Measurements from ENCODE around the gene CALR3.
"Not testable (repeated sequence)": the region's sequence is repeated elsewhere in the genome, so short reads cannot be mapped to it uniquely, and the experiment has no call there.

Gene CALR3

DNA sequence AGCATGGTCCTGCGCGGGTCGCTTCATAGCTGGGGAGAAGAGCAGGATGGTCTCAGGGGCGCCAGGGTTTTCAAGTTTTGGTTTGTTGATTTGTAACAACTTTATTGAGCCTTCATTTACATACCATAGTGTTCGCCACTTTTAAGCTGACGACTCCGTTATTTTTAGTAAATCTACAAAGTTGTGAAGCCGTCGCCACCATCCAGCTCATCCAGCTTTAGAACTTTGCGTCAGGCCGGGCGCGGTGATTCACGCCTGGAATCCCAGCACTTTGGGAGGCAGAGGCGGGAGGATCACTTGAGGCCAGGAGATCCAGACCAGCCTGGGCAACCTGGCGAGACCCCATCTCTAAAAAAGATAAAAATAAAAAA lies 631 bp upstream of the CALR3 start:
- DNase-seq: no peak

DNA sequence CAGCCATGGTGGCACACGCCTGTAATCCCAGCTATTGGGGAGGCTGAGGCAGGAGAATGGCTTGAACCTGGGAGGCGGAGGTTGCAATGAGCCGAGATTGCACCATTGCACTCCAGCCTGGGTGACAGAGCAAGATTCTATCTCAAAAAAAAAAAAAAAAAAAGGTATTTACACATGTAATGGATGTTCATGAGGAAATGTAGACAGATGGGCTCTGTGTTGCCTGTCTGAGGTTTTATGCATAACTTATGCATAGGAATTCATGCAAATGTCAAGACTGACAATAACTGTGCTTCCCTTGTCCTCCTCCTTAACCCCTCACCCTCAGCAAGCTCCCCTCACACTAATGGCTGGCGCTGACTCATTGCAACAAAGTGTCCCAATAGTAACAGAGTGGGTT lies 9.5 kb downstream of the CALR3 start:
- DNase-seq: not testable (repeated sequence)

DNA sequence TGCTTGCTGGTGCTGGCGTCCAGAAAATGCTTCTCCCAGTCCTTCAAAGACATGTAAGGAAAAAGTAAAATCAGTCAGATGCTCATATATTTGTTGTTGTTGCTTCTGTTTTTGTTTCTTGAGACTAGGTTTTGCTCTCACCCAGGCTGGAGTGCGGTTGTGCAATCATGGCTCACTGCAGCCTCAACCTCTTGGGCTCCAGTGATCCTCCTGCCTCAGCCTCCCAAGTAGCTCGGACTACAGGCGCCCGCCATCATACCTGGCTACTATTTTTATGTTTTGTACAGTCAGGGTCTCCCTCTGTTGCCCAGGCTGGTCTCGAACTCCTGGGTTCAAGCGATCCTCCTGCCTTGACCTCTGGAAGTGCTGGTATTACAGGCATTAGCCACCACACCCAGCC lies 13.2 kb downstream of the CALR3 start:
- no peak for DNase-seq

DNA sequence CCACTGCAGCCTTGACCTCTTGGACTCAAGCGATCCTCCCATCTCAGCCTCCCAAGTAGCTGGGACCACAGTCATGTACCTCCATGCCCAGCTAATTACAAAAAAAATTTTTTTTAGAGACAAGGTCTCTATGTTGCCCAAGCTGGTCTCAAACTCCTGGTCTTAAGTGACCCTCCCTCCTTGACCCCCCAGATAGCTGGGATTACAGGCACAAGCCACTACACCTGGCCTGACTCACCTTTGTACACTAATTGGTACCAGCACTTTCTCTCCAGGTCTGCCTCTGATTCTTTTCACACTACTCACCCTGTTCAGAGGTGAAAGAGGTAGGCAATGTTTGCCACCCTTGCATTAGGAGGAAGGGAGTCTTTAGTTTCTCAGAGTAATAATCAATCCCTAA lies 18.7 kb downstream of the CALR3 start:
- no peak for DNase-seq

DNA sequence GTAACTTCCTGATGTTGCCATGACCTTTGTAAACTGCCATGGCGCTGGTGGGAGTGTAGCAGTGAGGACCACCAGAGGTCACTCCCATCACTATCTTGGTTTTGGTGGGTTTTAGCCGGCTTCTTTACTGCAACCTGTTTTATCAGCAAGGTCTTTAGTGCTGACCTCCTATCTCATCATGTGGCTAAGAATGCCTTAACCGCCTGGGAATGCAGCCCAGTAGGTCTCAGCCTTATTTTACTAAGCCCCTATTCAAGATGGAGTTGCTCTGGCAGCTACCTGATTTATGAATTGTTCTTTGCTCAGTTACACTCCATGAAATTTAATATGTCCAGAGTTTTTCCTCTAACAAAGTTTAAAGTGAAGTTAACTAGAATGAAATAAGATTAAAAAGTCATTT lies 19.6 kb downstream of the CALR3 start:
- DNase-seq: no peak

DNA sequence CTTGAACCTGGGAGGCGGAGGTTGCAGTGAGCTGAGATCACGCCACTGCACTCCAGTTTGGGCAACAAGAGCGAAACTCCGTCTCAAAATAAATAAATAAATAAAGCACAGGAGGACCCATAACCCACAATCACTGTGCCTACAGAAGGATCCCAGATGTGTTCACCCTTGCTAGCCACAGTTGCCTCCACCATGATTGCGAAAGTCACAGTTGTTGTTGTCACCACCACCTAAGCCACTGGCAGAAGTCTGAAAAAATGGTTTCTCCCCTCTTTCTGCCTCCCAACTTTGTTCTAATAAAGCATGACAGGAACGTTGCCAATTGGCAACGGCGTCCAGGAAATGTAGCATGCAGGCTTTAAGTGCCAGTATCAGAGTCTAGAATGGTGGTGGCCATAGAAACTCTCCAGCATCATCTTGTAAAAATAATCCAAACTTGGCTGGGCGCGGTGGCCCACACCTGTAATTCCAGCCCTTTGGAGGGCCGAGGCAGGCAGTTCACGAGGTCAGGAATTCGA lies 22.0 kb downstream of the CALR3 start:
- DNase-seq: no peak

DNA sequence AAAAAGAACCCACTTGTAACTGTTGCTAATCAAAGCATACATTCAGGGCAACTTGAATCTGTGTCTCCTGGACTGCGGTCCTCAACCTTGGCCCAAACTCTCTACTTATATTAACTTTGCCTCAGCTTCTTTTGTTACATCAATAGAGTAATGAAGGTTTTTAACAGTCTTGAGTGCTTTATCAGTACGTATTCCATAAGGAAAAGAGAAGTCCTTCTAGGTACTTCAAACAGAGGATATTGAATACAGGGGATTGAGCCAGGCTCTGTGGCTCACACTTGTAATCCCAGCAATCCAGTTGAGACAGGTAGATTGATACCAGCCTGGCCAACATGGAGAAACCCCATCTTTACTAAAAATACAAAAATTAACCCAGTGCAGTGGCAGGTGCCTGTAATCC lies 23.0 kb downstream of the CALR3 start:
- DNase-seq: no peak

DNA sequence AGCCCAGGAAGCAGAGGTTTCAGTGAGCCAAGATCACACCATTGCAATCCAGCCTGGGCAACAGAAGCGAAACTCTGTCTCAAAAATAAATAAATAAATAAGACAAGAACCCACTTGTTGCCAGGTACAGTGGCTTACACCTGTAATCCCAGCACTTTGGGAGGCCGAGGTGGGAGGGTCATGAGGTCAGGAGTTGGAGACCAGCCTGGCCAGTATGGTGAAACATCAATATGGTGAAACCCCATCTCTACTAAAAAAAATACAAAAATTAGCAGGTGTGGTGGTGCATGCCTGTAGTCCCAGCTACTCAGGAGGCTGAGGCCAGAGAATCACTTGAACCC lies 23.4 kb downstream of the CALR3 start:
- DNase-seq: not testable (repeated sequence)

DNA sequence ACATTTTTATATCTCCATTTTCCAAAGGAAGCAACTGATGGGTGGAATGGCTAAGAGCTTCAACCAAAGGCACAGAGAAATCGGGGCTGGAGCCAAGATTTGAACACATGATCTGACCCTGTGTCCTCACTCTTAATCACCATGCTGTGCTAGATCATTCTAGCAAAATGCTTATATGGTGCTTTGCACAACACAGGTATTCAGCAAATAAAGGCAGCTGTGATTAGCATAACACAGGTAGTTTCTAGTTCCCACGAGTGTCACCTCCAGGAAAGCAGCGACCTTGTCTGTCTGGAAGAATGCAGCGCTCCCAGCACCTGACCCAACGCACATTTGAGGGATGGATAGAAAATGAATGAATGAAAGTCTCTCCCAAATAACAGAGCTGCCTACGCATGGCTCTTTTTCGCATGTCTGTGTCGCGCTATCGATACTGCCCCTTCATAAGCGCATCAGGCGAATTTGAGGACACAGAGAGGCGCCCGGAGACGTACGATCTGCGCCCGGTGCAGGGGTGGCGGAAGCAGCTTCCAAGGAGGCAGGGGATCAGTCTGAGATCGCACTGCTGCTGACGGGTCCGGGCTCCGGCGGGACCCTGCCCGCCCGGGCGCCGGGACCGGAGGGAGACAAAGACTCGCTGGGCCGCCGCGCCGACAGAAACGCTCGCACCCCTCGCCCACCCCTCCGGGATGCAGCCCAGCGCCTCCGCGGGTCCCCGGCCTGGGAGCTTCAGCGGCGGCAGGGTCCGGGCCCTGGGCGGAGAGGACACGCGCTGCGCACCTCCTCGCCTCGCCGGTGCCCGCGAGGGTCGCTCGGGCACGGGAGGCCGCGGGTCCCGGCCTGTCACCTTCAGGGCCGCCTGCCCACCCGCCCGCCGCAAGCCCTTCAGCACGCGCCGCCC lies 24.8 kb downstream of the CALR3 start:
- DNase-seq: no peak

DNA sequence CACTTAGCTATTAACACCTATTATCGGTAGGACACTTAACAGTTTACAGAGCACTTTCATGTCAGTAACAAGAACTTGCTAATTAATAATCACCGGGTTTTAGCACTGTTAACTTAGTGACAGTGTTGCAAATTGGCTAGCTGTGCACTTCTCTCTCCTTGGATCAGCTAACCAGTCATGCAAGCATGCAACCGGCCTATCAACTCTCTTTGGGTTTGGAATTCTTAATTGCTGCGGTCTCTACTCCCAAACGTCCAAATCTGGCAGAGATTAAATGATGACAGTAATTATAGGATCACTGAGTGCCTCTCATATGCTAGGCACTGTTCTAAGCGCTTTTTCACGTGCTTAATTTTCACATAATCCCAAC lies 25.4 kb downstream of the CALR3 start:
- DNase-seq: no peak

DNA sequence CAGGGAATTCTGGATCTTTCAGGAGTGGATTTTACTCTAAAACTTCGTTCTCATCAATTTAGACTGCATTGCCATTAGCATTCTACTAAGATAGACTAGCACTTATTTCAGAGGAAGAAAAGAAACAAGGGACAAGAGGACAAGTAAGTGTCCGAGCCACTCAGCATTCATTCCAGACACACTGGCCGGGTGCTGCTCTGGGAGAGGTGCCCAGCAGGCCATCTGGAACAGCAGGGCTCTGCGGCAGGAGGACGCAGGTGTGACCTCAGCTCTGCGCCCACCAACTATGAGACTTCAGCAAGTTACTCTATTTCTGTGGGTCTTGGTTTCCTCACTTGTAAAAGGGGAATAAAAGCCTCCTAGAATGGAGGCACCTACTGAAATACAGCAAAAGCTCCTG lies 28.4 kb downstream of the CALR3 start:
- DNase-seq: no peak

DNA sequence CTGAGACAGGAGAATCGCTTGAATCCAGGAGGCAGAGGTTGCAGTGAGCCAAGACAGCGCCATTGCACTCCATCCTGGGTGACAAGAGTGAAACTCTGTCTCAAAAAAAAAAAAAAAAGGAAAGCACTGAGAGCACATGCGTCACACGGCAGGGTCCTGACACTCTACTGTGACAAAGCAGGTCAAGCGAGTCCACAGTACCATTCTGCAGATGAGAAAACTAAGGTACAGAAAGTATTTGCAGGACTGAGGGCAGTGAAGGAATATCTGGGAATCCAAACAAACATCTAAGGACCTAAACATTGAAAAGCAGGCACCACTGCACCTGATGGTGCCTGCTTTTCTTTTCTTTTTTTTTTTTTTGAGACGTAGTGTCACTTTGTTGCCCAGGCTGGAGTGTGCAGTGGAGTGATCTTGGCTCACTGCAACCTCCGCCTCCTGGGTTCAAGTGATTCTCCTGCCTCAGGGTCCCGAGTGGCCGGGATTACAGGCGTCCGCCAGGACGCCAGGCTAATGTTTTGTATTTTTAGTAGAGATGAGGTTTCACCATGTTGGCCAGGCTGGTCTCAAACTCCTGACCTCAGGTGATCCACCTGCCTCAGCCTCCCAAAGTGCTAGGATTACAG lies 29.1 kb downstream of the CALR3 start:
- not testable (repeated sequence) for DNase-seq

DNA sequence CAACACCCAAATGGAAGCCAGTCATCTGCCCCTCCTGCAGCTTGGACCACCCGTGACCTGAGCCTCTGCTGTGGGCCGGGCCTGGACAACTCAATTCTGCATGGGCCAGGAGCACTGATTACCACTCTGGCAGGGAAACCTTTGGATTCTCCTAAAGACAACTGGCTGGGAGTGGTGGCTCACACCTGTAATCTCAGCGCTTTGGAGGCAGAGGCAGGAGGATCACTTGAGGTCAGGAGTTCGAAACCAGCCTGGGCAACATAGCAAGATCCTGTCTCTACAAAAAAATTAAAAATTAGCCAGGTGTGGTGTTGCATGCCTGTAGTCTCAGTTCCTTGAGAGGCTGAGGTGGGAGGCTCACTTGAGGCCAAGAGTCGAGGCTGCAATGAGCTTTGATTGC lies 30.7 kb downstream of the CALR3 start:
- DNase-seq: no peak

DNA sequence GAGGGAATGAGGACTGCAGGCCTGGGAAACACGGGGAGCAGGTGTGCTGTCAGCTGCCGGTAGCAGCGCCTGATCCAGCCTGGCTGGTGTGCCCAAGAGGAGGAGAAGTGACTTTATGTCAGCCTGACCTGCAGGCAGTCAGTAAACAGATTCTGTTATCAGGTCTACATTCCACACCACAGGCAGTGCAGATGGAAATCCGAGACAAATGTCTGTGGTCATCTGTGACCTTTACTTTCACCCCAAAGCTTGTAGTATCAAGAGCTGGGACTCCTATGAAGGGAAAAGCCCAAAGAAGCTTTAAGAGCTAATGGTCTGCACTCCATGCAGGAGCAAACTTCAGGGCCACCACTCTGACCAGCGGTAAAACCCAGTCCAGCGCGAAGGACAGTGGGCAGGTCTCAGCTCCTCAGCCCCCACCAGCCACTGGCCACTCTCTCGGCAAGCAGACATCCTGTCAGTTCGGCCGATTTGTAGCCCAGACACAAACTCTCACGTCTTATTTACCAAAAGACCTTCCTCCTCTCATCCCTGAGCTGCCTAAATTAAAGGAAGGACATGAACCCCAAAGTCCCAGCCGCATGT lies 31.9 kb downstream of the CALR3 start:
- no peak for DNase-seq

DNA sequence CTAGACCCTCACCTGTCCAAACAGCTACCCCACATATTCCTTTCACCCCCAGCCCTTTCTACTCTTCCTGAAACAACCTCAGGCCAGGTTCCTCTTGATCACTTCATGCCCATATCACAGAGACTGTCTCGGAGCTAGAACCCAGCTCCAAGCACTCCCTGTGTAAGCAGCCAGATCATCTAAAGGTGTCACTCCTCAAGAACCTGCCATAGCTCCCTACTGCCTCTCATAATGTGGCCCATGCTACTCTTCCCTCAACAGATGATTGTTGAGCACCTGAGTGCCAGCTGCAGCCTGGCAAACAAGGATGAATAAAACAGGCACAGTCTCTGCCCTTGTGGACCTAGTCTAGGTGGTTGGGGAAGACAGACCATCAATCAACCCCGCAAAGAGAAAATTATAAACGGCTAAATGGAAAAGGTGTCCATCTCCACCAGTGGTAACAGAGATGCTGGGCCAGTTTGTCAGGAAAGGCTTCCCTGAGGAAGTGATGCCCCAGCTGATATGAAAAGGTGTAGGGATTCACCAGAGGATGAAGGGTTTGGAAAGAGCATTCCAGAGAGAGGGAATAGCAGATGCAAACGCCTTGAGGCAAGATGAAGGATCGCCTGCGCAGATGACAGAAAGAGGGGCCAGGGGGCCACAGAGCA lies 32.5 kb downstream of the CALR3 start:
- no peak for DNase-seq

DNA sequence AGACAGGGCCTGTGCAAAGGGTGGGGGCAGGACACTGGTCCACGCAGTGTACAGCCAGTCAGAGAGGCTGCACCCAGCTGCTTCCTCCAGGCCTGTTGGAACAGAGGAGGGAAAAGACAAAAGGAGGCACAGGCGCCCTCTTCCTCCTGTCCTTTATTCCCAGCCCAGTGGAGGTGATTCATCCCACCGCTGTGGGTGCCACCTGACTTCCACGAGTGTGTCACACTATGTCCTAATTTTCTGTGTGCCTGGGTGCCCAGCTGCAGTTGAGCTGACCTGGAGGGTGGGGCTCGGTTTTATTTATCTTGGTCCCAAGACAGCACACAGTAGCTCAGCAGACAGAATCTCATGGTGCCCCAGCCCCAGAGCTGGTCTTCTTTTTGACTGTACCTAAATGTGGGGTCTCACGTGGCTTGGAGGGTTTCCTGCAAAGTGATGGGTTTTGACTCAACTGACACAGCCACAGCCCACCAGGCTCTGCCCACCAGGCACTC lies 33.2 kb downstream of the CALR3 start:
- no peak for DNase-seq

DNA sequence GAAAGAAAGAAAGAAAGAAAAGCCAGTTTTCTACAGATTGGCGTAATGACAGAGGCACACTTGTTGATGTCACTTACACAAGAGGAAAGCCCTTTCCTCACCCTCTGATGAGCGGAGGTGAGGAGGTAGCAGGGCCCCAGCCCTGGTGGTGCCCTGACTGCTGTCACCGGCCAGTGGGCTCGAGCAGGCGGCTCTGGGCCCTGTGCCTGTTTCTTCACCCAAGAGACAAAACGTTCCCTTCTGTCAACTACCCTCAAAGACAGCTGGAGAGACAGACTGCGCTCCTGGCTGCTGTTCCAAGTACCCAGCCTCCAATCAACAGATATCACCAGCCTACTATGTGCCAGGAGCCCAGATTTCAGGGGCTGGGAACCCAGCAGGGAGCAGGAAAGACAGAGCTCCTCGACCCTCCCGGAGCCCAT lies 34.3 kb downstream of the CALR3 start:
- peak; percentile 66 for DNase-seq

DNA sequence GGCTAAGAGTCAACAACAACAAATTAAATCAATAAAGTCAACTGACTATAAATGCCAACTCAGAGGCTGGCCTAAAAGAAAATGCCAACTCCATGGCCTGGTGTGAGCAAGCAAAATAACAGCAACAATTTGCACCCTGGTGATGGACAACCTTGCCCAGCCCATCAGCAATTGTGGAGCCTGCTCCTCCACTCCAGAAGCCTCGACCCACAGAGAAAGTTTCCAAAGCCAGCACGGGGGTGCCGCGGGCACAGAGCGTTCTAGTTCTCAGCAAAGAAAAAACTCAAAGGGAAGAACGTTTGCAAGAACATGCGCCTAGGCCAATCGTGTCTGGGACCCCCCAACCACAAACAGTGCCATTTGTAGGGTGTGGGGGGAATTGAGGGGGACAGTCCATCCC lies 35.5 kb downstream of the CALR3 start:
- DNase-seq: no peak

DNA sequence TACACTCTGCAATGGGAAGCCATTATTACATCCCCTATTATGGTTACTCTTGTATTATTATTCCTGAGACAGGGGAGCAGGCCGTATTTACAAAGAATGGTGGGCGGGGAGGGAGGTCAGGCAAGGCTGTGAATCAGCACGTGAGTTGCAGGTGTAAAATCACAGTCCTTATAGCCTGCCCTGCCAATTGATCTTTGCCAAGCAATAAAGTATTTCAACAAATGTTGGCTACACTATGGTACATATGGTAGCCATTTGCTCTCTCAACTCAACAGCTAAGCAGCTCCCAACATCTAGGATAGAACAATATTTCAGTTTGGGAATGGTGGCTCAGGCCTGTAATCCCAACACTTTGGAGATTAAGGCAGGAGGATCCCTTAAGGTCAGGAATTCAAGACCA lies 36.3 kb downstream of the CALR3 start:
- DNase-seq: no peak

DNA sequence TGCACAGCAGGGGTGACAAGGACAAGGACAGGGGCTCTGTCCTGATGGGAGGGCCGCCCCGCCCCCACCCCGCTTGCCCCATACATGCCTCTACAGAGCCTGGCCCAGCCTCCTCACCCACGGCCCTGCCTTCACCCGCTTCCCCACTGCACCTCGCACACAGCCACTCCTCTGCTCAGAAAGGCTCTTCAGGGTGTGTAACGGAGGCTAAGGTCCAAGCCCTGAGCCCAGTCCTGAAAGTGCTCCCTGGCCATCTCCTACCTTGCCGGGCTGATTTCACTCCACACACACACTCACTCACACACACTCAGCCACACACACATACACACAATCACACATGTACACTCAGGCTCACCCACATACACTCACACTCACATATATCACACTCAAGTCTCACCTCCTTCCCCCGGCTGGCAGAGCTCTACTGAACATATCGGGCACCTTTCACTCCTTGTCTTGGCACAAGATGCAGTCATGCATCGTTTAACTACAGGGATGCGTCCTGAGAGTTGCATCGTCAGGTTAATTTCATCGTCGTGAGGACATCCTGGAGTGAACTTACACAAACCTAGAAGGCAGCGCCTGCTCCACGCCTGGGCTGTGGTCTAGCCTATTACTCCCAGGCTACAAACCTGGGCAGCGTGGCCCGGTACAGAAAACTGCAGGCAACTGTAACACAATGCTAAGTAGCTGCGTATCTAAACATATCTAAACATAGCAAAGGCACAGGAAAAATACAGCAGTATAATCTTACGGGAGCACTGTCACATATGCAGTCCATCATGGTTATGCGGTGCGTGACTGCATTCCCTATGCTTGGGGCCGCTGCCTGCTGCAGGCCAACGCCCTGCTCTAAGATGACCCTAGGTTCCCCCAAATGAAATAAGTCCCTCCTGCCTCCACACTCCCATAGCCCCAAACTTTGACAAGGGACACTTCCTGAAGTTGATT lies 37.3 kb downstream of the CALR3 start:
- DNase-seq: no peak

DNA sequence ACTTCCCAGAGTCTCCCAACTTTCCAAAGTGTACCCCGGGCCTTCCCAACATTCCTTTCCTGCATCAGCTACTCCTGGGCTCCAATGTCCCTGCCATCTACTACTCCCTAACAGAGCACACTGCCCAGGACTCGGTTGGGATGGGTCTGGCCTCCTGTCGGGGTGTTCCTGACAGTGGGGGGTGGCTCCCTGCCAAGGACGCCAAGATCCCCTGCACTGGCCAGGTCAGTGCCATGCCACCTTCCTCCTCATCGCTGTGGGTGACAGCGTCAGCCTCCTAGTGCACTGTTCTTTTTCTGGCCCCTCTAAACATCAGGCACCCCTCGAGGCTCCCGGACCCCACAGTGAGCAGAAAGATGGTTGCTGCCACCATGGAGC lies 38.0 kb downstream of the CALR3 start:
- DNase-seq: no peak

DNA sequence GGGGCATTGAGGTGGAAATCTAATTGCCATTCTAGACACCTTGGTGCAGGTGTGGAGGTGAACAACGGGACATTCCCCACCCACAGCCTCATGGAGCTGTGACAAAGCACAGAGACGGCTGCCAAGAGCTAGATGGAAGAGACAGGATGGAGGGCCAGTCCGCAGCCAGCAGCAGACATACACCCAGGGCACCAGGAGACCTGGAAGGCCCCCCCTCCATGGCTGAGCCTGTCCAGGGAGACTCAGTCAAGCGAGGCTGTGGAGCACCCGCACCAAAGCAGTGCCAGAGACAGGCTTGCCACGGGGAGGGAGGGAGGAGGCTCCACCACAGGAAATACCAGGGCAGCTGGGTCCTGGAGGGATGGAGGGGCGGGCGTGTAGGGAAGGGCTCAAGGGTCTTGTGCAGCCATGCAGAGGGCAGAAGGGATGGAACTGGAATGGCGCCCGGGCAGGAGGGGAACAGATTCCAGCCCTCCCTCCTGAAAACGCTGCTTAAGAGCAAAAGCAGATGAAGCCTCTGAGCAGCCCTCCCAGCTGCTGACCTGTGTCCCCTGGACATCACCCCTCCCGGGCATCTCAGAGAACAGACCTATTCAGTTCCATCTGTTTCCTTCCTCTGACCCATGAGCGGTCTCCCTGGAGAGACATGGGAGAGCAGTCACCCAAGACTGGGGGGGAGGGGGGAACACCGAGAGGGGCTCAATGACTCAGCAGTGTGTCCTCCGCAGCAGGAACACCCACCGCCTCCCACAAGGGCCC lies 38.6 kb downstream of the CALR3 start:
- DNase-seq: peak; percentile 71
